ENCODE measurements around the gene SLC39A11. TPM values are rescaled to one million over a fixed set of nuclear protein-coding genes. Genes with fewer than 3 reads are reported as not detected.

Gene SLC39A11
- total RNA-seq, 4 donors from 2014 or later = 36.6 to 75.0 (median 40.2) TPM

DNA sequence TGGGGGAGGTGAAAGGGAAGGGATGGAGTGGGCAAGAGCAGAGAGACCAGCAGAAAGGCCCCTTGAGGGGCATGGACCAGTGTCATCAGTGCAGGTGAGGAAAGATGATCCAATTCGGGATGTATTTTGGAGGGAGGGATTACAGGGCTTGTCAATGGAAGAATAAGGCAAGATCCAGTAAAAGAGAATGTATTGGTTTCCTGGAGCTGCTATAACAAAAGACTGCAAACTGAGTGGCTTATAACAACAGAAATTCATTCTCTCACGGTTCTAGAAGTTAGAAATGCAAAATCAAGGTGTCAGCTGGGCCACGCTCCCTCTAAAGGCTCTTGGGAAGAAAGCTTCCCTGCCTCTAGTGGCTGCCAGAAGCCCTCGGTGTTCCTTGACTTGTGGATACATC, 41.7 kb downstream of the SLC39A11 start:
- TF ChIP-seq, protein P1, sequence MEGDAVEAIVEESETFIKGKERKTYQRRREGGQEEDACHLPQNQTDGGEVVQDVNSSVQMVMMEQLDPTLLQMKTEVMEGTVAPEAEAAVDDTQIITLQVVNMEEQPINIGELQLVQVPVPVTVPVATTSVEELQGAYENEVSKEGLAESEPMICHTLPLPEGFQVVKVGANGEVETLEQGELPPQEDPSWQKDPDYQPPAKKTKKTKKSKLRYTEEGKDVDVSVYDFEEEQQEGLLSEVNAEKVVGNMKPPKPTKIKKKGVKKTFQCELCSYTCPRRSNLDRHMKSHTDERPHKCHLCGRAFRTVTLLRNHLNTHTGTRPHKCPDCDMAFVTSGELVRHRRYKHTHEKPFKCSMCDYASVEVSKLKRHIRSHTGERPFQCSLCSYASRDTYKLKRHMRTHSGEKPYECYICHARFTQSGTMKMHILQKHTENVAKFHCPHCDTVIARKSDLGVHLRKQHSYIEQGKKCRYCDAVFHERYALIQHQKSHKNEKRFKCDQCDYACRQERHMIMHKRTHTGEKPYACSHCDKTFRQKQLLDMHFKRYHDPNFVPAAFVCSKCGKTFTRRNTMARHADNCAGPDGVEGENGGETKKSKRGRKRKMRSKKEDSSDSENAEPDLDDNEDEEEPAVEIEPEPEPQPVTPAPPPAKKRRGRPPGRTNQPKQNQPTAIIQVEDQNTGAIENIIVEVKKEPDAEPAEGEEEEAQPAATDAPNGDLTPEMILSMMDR (IDR thresholded peaks at IDR 0.05; ENCODE audit: low read depth) = no peak

DNA sequence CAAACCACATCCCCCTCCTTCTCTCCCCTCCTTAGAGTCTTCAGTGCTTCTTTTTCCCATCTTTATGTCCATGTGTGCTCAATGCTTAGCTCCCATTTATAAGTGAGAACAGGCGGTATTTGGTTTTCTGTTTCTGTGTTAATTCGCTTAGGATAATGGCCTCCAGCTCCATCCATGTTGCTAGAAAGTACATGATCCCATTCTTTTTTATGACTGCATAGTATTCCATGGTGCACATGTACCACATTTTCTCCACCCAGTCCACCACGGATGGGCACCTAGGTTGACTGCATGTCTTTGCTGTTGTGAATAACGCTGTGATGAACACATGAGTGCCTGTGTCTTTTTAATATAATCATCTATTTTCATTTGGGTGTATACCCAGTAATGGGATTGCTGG, 44.3 kb downstream of the SLC39A11 start:
- TF ChIP-seq, protein P1 (IDR thresholded peaks at IDR 0.05; ENCODE audit: low read depth) = no peak

DNA sequence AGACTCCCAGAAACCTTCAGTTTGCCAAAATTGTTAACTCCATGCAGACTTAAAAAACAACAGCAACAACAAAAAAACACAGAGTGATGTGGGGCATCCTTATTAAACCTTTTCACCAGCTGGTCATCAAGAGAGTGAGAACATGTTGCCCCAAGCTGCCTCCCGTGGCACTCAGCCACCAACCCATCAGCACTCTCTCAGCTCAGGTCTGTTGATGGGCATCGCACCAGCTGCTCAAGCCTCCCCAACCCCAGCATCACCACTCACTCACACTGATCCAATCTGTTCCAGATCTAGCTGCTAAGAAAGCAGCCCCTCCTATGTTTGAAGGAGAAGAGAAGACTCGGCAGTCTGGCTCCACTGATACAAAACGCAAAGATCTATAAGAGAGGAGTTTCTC, 46.8 kb downstream of the SLC39A11 start:
- TF ChIP-seq, protein P1 (IDR thresholded peaks at IDR 0.05; ENCODE audit: low read depth) = no peak

DNA sequence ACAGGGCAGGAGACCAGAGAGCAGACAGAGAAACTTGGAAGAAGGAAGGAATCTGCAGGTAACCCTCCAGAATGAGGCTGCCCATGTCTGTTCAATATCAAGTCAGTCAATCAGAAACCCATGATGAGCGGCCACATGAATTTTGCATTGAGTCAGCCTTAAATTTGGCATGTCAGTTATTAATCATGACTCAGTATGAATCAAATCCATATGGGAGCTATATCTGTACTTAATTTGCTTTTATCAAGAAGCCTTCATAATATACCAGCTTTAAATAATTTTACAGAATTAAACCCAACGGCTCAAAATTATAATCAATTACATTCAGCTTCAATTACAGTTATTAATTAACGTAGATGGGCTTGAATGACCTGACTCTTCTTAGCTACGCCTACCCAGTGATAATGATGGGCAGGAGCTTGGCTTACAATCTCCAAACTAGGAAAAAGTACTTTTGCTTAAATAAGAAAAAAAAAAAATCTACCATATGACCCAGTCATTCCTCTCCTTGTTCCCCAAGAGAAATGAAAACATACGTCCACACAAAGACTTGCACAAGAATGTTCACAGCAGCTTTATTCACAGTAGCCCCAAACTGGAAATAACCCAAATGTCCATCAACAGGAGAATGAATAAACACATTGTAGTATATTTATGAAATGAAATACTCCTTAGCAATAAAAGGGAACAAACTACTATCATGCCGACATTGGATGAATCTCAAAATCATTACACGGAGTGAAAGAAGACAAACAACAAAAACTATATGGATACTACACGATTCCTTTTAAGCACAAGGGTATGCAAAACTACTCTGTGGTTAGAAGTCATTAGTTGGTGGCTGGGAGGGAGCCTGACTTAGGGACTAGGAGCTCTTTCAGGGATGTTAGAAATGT, 48.6 kb downstream of the SLC39A11 start:
- TF ChIP-seq, protein P1 (IDR thresholded peaks at IDR 0.05; ENCODE audit: low read depth) = no peak

DNA sequence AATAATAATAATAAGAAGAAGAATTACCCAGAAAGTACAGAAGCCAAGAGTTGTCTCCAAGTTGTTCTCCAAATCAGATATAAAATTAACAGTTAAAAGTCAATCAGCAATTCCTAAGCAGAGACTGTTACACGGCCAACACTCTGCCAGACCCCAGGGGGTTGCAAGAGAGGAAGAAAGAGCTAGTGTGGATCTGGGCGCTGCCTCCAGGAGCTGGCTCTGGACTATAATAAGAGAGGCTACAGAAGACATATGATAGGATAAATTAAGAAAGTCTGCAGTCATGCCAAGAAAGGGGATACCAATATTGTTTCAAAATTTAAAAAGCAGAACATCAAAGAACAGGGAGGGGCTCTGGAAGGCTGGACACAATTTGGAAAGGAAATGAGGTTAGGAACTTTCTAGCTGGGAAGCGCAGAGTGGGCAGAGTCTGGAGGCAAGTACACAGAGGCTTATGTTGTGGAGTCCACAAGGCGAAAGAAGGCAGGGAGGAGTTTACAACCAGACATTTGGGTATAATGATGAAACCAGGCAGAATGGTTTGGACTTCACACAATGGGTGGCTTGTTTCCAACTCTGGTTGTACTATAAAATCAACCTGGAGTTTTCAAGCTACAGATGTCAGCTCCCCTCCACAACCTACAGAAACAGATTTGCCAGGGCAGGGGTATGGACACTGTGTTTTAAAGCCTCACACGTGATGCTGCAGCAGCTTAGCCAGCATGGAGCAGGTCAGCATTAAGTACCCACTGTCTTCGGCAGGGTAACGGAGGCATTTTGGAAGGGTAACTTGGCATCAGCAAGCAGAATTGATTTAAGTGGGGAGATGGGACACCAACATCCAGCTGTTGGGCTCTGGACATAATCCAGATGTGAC, 49.4 kb downstream of the SLC39A11 start:
- TF ChIP-seq, protein P1 (IDR thresholded peaks at IDR 0.05; ENCODE audit: low read depth) = no peak

DNA sequence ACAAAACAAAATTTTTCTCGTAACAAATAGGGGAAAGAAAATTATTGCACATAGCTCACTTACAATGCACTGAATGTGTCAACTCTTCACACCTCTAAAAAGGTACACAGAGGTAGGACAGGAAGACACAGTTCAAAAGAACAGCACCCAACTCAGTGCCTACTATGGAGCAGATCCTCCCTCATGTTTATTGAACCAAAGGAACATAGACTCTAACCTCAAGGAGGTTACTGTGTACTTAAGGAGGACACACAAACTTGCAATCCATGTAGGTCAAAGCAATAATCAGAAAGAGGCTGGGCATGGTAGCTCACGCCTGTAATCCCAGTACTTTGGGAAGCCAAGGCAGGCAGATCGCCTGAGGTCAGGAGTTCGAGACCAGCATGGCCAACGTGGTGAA, 50.3 kb downstream of the SLC39A11 start:
- TF ChIP-seq, protein P1 (IDR thresholded peaks at IDR 0.05; ENCODE audit: low read depth) = no peak

DNA sequence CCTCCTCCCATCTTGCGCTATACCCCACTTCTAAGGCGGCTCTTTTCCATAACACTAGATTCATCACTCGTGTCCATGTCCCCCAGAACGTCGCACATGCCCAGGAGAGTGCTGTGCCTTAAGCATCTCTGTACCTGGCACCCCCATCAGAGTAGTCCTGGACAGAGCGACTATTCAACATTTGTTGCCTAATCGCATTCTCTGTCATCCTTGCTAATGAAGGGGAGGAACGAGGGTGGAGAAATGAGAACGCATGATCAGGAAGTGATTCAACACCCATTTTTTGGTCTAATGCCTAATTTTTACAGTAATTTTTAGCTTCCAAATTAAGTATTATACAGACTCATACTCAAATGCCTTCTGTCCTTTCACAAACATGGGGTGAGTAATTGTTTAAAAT, 53.2 kb downstream of the SLC39A11 start:
- TF ChIP-seq, protein P1 (IDR thresholded peaks at IDR 0.05; ENCODE audit: low read depth) = no peak
